AG10803 (cell line): ENCODE data around the gene PDE1A.

Experiments used
- DNase-seq: peaks from one replicate; pipeline ENCODE4 v3.0.0; 2010; ENCODE audit warnings: low read depth
- H3K4me3 ChIP-seq: 2 replicates; pipeline ENCODE4 v1.5.1; 2011; ENCODE audit warnings: mild to moderate bottlenecking, low read length, control low read depth
- TF ChIP-seq, protein P1 (sequence below): conservative IDR thresholded peaks from 2 replicates; pipeline ENCODE4 v1.5.1; 2011; ENCODE audit warnings: mild to moderate bottlenecking, low read length, control low read depth, inconsistent platforms

The PDE1A gene

GRCh38 chr2:182372661-182373060 is 54.2 kb downstream of the PDE1A start:
- TF ChIP-seq, protein P1, sequence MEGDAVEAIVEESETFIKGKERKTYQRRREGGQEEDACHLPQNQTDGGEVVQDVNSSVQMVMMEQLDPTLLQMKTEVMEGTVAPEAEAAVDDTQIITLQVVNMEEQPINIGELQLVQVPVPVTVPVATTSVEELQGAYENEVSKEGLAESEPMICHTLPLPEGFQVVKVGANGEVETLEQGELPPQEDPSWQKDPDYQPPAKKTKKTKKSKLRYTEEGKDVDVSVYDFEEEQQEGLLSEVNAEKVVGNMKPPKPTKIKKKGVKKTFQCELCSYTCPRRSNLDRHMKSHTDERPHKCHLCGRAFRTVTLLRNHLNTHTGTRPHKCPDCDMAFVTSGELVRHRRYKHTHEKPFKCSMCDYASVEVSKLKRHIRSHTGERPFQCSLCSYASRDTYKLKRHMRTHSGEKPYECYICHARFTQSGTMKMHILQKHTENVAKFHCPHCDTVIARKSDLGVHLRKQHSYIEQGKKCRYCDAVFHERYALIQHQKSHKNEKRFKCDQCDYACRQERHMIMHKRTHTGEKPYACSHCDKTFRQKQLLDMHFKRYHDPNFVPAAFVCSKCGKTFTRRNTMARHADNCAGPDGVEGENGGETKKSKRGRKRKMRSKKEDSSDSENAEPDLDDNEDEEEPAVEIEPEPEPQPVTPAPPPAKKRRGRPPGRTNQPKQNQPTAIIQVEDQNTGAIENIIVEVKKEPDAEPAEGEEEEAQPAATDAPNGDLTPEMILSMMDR = no peak
- H3K4me3 ChIP-seq = no peak overlapping the region
- peak; percentile 88 for DNase-seq

DNA sequence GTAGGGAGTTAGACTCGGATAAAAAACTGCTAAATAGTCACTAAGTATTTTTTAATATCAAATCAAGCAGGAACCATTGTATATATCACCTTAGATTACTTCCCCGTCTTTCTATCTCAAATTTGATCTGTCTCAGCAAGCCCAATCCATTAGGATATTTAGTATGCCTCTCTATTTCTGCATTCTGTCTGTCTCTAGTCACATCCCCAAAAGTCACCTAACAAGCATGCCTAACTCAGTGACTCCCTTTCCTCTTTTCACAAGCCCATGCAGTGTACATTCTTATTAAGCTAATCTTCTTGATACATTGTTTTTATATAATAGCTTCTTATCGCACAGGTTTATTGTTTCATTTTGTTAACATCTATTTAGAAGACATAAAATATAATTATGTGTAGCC is 57.8 kb downstream of the PDE1A start:
- no peak for DNase-seq
- no peak overlapping the region for H3K4me3 ChIP-seq
- TF ChIP-seq, protein P1 = no peak

DNA sequence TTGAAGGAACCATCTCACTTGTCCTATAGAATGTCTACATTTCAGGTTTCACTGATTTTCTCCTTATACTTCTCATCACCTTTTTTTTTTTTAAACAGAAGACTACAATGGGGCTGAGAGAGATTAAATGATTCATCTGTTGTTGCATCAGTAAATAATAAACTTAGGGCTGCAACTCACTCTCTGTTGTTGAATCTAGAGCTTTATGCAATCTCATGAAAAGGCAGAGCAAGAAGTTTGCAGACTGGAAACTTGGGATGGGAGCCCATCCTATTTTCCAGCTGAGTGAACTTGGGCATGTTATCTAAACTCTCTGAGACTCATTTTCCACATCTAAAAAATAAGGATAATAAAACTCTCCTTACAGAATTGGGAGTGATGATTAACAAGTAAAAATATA is 58.4 kb downstream of the PDE1A start:
- DNase-seq = peak; percentile 83
- TF ChIP-seq, protein P1 = no peak
- H3K4me3 ChIP-seq = no peak overlapping the region

DNA sequence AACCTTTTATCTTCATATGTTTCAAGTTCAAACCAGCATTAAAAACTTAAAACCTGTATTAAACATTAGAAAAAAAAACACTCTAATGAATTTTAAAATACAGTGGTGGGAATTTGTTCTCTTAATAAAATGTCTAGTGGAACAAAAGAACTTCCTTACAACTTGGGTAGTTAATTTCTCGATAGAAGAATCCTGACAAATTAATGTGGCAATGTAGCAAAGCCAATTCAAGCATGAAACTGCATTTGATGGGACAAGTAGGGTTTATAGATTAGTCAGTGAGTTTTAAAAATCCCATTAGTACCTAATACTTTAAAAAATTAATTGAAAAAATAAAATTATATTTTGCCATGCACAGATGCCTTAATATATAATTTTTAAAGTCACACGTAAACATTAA is 59.4 kb downstream of the PDE1A start:
- DNase-seq = no peak
- H3K4me3 ChIP-seq = no peak overlapping the region
- TF ChIP-seq, protein P1 = no peak

GRCh38 chr2:182366628-182367027 is 60.2 kb downstream of the PDE1A start:
- TF ChIP-seq, protein P1 = no peak
- peak; percentile 94 for DNase-seq
- no peak overlapping the region for H3K4me3 ChIP-seq

DNA sequence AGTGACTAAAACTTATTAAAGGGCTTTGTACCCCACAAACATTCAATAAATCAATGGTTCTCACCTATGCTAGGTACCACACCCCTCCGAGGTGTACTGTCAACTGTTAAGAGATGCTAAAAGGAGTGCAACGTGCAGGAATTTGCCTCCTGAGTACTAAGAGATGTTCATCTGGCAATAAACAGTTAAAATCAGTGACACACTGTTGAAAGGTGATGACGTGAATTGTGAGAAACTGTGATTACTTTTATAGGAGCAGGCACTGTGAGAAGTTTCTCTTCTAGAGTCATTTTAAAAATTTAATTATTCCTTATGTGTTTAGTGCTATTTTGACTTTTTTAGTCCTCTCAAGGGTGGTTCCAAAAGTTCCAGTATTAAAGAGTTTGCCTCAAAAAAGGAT is 61.0 kb downstream of the PDE1A start:
- no peak overlapping the region for H3K4me3 ChIP-seq
- no peak for DNase-seq
- TF ChIP-seq, protein P1 = no peak

DNA sequence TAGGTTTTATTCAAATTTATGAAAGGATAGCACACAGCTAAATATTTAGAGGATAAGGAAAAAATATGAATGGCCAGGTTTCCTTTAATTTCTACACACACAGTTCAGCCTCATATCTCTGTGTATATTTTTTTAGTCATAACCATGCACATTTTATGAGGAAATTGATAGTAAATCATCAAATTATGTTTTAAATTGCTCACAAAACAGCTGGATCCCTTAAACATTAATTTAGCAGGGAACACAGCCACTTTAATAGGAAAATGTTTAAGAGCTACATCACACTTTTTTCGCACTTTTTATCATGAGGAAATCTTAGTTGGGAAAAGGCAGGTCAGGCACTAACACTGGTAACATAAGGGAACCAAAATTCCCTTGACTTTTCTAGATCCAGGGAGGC is 65.4 kb downstream of the PDE1A start:
- TF ChIP-seq, protein P1 = no peak
- no peak for DNase-seq
- no peak overlapping the region for H3K4me3 ChIP-seq
